GM21723 (cell line): Measurements from ENCODE around the gene HYAL4.
"Not testable (repeated sequence)": the region's sequence is repeated elsewhere in the genome, so short reads cannot be mapped to it uniquely, and the experiment has no call there.

Source experiments
- ATAC-seq: cut with Tn5 transposase; IDR thresholded peaks from one replicate; pipeline ENCODE4 v1.9.1; 2021; ENCODE audit warnings: mild to moderate bottlenecking, moderate library complexity; ENCODE audit not compliant: unreplicated experiment

Gene HYAL4

DNA sequence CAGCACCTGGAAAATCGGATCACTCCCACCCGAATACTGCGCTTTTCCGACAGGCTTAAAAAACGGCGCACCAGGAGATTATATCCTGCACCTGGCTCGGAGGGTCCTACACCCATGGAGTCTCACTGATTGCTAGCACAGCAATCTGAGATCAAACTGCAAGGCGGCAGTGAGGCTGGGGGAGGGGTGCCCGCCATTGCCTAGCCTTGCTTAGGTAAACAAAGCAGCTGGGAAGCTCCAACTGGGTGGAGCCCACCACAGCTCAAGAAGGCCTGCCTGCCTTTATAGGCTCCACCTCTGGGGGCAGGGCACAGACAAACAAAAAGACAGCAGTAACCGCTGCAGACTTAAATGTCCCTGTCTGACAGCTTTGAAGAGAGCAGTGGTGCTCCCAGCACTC, 49.8 kb downstream of the HYAL4 start:
- ATAC-seq: not testable (repeated sequence)

DNA sequence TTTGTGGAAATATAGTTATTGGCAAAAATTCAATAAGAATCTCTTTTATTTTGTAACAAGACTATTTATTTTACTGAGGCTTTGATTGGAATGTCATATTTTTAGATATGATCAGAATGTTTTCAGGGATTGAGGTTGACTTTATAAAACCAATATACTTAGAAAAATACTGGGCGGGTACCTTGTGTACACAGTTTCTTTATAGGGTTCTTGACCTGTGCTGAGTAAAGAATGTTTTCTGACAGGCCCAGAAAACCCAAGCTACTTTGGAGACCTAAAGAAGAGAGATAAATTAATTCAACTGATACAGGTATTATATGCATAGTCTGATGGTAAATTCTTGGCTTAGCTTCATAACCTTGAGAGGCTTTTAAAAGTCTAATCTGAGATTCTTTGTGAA, 56.1 kb downstream of the HYAL4 start:
- ATAC-seq: no peak

DNA sequence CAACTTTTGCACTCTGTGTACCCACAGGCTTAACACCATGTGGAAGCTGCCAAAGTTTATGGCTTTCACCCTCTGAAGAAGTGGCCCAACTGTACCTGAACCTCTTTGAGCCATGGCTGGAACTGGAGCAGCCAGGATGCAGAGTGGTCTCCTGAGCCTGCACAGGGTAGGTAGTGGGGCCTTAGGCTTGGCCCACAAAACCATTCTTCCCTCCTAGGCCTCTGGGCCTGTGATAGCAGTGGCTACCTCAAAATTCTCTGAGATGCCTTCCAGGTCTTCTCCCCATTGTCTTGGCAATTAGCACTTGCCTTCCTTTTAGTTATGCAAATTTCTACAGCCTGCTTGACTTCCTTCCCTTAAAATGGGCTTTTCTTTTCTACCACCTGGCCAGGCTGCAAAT, 60.7 kb downstream of the HYAL4 start:
- no peak for ATAC-seq

DNA sequence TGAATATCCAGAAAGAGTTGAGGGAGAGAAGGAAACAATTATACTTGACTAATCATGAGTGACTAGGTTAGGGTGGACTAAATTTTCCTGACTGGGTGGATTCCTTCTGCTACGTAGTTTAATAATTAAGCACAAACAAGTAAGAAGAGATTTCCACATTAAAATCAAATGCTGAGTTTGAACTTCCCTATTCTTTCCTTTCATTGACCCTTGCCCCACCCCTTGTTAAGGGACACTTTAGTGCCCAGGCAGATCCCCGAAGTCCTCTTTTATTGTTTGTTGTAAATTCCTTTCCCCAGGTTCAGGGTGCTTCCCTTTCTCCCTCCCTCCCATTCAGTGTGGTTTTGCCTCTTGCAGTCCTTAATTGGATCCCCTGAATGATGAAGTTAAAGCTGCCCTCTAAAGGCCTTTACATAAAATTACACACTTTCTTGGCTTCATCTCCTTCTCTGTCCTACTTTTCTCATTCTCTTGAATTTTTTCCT, 71.3 kb downstream of the HYAL4 start:
- ATAC-seq: no peak

DNA sequence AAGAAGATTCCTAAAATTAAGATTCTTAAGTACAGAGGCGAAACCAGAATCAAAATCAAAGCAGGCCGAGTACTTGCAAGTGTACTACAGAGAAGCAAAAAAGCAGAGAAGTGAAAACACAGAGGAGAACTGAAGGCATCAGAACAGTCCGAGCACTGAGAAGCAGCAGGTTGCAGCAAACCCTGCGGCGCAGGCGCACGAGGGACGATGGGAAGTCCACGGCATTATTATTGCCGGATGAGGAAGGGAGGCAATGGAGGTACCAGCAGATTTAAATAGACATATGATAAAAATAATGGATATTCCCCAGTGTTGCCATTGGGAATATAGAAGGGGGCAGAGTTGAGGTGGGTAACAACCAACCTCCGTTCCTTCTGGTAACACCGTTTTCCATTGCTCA, 72.9 kb downstream of the HYAL4 start:
- no peak for ATAC-seq

DNA sequence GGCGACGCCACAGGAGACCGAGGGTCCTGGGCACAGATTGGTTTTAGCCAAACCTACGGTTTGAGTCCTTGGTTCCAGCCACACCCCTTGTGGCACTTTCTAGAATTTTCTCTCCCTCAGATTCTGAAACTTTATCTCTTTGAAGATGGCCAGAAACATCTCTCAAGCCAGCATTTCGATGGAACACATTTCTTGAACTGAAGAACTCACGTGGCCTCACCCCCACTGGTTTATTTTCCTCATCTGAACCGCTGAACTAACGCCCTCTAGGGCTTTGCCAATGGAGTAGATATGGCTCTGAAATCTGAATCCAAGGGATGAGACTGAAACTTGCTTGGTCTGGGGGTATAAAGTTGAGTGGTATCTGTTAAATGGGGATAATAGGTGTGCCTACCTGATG, 73.3 kb downstream of the HYAL4 start:
- ATAC-seq: no peak

DNA sequence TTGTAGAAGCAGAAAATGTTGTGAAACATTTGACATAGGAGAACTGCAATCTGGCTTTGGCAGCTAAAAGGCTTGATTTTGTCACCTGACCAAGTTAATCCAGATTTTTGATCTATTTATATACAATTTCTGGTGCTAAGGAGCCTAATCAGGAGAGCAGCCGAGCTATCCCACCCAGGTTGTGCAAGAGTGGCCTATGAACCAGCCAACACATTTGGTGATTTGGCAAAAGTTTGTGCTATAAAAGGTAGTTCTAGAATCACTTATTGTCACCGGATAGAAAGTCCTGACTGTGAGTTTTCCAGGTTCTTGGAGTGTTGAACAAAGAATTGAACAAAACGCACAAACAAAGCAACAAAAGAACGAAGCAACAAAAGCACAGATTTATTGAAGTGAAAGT, 78.6 kb downstream of the HYAL4 start:
- ATAC-seq: no peak

DNA sequence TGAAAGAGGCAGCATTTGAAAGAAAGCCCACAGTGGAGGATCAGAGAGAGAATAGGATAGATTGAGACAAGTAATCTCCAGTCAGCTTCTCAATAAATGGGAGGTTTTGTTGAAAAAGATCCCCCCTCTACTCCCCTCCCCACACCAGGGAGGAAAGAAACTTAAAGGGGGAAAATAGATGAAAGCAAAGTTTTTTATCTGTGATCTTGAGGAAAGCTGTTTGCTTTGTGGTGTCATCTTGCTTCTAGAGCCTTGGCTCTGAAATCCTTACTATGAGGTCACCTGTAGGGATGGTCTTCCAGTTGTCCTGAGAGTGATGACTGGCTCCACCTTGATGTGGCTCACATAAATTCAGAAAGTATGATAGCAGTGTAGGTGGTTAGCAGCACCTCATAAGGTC, 80.0 kb downstream of the HYAL4 start, which contains the start of gene SPAM1:
SPAM1 (plus strand) TSS at position 301 of the 400 bp plus-strand sequence. CDS start 28,330 bp downstream, outside the sequence.
- ATAC-seq: no peak
